NOMO-1 treated with DMSO at 0.1 percent for 48 hours (cell line): ENCODE results near the gene ADSS1.

Experiments used
- DNase-seq: peaks from one replicate; lab custom pipeline; 2025; ENCODE audit not compliant: unreplicated experiment; lab: John Stamatoyannopoulos, UW

The ADSS1 gene

DNA sequence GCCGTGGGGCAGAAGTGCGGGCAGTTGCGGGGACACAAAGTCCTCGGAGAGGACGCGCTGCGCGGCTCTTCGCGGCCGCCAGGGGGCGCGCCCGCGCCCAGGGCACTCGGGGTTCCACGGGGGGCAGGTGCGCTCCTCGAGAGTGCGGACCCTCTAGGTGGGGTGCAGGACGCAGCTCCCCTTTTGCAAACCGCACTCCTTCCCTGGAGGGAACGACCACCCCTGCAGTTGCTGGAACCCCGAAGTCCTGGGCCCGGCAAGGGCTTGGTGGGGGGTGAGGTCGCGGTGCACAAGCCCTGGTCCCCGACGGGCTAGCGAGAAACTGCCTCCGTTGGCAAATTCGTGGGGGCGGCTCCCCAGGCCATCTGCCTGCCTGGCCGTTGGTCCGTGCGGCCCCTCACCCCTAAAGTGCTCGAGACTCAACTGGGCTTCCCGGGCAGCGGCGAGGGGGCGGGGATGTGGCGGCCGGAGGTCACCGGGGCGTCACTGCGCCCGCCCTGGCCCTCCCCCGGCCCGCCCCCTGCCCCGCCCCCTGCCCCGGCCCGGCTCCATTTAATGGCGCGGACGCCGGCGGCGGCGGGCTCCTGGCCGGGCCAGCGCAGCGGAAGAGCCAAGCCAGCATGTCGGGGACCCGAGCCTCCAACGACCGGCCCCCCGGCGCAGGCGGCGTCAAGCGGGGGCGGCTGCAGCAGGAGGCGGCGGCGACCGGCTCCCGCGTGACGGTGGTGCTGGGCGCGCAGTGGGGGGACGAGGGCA is at the start of gene ADSS1:
Gene ADSS1 (plus strand): TSS at position 579 of the 756 bp plus-strand sequence. CDS start 42 bp downstream, at position 621.
- DNase-seq = peak; percentile 32

DNA sequence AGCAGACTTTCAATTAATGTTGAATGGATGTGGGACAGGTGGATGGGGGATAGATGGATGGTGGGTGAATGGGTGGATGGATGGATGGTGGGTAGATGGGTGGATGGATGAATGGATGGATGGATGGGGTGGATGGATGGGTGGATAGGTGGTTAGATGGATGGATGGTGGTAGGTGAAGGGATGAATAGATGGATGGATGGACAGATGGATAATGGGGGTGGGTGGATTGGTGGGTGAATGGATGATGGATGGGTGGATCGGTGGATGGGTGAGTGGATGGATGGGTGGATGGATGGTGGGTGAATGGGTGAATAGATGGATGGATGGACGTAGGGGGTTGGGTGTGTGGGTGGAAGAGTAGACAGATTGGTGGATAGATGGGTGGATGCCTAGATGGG is 48.6 kb upstream of the ADSS1 start:
- no peak for DNase-seq

DNA sequence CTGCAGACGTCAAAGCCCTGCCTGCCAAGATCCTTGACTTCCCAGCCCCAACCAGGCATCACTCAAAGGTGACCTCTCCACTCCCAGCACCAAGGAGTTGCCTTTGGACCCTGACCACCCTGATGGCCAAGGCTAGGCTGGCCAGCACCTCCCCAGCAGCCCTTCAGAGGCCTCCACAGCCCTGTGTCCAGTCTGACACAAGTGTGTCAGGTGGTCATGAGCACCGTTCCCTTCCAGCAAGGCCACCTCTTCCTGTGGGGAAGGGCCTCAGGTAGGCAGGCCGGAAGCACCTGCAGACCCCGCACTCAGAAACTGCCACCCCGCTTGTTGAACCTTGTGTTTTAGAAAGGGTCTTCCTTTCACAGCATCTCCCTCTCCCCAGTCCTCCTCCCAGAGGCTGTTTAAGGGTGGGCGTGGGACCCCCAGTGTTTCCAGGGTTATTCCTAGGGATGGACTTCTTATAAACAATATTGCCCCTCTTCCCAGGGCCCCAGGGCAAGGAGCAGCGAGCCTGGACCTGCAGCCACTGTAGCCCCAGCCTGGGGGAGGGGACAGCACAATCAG is 47.8 kb upstream of the ADSS1 start:
- no peak for DNase-seq

DNA sequence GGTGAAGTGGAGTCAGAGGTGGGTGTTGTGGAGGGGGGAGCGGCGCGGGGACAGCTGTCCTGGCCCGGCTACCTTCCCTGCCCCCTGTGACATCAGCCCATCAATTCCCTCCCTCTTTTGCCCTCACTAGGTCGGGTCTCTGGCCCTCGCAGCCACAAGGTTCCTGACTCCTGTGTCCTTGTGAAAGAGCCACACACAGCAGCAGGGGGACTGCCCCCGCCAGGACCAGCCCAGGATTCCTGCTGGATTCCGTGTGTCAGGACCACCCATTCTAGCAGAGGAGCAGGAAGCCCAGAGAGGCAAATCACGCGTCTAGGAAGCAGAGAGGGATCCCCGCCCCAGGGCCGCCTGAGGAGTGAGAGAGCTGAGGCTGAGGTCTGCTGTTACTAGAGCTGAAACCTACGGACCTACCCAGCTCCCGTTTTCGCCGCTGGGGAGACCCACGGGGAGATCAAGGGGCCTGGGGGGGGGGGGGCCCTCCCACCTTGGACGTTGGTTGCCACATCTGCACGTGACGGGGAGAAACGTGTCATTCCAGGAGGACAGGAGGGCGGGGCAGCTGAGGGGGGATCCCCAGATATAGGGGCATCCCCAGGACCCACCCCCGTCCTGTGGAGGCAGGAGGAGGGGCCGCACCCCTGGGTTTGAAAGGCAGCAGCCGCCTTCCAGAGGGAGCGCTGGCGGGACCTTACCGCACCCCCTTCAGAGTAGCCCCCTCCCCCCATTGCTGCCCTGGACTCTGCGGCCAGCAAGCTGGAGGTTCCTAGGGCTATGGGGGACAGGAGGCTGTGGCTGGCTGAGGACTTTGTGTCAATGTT is 47.1 kb upstream of the ADSS1 start:
- no peak for DNase-seq

DNA sequence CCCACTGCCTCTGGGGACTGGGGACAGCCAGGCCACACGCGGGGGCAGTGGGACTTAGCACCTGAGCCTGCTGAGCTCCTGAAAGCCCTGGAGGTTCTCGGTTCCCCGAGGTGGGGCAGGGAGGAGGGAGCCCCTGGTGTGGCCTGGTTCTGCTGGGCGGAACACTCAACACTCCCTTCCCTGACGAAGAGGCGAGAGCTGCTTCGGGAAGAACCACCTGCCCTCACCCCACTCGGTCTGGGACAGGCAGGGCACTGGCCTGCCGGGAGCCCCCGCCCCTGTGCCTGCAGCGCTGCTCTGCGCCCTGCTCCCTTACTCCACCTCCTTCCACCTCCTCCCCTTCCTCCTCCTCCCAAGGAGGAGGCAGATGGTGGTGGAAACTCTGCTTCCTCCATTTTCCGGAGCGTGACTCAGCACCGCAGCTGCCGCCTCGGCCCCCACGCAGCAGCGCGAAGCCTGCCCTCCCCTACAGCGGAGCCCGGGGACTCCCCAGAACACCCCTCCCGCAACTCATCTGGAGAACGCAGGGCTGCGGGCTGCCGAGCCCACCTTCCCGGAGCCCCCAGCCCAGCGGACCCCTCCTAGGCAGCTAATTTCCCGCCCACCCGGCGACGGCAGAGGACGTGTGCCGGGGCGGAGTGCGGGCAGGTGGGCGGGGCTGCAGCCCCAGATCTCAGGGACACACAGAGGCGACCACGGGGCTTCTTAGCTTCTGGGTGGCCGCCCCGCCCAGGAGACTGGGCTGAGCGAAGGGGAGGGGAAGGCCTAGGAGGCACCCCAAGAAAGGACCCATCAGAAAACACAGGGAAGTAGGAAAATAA is 46.3 kb upstream of the ADSS1 start:
- peak; percentile 81 for DNase-seq

DNA sequence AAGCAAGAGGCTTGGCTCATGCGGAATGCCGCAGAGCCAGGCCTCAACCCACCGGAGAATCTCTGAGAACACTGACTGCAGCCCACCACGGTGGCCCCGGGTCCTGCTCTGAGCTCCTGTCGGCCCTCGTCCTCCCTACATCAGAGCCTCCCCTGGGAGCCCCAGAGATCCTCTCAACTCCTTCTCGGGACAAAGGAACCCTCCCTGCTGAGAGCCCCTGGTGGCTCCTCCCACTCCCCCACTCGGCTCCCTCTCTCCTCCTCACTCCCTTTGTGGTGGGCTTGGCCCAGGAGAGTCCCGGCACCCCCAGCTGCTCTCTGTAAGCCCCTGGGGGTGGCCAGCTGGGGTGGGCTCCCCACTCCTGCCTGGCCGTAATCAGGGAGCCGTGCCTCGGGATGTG is 45.7 kb upstream of the ADSS1 start:
- no peak for DNase-seq

DNA sequence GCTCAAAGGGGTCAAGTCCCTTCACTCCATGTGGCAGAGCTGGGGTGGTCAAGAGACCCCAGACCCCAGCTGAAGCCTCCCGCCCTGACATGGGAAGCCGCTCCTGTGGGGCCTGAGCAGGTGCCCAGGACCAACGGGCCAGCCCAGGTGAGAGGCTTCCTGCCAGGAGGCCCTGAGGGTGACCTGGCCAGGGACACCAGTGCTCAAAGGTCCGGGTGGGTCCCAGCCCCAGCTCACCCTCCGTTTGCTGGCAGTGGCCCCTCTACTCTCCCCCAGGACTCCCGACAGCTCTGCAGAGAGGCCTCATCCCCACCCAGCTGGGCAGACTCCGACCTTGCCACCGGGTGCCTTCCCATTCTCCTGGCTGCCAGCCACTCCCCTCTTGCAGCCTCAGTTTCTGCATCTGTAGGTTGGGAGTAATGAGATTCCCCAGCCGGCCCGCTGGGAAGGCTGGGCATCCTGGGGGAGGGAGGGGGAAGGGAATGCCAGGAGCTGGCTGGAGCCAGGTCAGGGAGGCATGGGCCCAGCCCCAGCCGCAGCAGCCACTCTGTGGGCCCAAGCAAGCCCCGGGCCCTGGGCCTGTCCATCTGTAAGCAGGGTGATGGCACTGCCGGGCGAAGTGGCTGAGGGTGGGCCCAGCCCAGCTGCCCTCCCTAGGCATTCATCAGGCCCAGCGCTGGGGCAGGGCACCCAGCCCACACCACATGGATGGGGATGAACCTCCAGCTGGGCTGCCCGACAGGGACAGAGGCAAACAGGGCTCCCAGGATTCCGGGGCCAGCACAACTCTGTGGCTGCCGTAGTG is 44.9 kb upstream of the ADSS1 start:
- DNase-seq = no peak

DNA sequence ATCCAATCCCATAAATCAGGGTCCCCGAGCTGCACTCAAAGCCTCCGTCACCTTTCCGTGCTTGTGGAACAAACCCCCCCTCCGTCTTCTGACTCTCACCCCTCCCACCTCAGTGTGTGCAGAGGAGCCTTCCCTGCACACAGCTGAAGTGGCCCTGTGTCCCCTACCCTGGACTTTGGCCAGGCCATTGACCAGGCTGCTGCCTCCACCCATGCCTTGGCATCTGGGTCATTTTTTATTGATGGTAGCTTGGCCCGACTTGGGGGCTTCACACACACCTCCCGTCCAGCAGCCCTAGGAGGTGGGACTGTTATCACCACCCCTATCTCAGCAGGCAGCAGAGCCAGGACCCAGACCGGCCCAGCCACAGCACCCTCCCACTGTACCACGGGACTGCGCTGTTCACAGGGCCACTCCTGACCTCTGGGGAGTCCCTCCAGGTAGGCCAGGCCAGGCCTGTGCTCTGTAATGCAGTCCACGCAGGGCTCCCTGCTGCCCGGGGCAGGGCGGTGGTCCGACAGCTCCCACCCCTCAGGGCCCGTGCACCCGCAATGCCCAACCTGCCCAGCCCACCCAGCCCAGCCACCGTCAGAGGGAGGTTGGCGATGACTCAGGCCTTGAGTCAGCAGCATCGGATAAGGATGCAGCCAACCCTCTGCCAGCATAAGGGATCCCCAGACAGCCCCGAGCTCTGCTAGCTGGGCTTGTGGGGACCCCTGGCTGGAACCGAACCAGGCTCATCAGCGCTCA is 43.8 kb upstream of the ADSS1 start:
- no peak for DNase-seq

DNA sequence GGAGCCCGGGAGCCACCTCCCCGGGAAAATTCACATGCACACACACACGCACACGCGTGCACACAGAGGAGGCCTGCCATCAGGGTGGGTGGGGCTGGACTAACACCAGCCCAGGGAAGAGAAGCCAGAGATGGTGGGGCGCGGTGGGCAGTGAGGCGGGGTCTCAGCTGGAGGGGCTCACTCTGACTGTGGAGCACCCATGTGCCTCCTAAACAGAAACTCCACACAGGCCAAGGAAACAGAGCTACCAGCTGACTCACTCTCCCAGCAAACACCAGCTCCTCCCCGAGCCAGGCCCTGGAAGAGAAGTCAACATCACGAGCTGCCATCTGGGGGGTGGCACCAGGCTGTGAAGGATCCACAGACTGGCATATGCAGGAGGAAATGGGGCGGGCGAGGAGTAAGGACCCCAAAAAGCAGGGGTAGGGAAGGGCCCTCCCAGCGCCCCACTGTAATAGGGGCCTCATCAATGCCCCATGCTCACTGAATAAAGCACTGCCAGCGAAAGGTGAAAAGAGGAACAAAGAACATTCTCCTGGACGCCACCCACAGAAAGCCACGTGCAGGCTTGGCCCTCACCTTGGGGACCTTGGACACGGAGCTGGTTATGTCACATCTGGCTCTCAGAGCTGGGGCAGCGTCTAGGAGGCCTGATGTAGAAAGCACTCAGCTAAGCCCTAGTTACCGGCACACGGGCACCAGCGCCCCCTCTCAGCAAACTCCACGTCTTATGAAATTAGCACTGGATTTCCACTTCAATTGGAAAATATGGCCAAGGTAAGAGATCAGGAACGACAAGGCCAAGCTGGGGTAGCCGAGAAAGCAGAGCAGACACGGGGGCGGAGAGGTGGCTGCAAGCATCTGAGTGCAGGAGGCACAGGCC is 43.0 kb upstream of the ADSS1 start:
- peak; percentile 41 for DNase-seq

DNA sequence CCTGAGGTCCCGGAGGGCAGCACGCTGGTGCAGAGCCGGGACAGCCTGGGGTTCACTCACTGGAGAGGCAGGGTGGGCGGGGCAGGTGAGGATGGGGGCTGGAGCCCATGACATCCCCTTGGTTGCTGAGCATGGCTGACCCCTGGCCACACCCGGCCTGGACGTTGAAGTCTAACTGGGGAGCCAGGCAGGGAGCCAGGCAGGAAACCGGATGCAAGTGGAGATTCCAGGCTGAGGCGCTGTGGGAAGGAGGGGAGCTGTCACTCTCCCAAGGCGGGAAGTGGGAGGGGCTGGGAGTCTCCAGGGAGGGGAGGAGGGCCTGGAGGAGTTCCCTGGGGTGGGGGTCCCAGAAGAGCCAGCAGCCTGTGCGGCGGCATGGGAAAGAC is 42.3 kb upstream of the ADSS1 start:
- no peak for DNase-seq

DNA sequence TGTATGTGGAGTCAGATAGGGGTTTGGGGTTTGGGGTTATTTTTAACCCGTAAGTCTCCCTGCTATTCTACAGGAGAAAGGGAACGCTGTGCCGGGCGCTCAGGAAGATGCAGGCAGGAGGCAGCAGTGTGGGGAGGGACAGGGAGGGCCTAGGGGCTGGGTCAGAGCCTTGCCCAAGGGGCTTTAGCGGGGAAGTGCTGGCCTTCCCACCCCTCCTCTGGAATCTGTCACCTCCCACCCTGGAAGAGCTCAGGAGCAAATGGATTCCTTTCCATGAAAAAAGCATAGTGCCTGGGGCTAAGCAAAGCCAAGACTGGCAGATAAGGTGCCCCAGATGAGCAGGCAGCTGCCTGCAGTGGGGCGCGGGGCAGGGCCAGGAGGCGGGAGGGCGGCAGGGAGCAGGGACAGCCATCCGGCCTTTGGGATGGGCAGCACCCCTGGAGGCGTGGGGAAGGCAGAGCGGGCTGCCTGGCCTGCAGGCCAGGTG is 41.9 kb upstream of the ADSS1 start:
- no peak for DNase-seq

DNA sequence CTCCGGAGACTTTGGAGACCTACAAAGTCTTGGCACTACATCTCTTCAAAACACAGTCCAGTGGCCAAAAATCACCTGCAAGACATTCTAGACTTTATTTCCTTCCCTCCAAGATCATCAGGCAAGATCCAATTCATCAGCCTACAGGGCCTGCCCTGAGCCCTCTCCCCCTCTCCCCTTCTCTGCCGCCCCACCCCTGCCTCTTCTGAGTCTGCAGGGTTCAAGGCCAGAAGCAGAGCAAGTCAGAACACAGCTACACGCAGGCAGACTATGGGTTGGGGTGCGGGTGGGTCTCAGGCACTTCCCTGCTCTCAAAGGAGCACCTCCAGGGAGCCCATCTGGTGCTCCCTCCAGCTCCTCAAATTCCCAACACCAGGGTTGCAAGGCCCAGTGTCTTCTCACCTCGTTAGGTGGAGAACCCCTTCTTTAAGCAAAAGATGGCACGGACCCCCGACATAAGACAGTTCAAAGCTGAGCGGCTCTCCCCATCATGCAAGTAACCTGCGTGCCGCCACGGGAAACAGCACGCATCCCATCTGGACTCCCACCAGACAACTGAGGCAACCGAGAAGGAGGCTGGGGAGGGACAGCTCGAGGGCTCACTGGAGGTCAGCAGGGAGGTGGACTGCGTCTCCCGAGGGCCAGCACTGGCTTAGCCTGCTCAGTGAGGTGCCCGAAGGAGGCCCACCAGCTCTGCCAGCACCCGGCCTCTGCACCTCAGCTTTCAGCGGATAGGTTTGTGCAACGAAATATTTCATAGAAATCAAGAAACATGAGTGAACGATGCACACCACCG is 40.2 kb upstream of the ADSS1 start:
- DNase-seq = no peak

DNA sequence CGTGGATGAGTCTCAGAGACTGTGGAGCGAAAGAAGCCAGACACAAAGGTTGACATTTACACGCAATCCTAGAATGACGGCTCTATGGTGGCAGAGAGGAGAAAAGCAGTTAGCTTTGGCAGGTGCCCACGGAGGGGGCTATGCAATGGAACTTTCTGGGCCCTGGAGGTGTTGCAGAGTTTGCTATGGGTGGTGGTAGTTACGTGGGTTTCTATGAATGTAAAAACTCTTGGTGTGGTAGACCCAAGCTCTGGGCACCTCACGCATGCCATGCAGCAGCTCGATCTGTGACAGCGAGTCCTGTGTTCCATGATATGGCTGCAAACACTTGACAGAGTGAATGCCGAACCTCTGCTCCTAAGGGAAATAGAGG is 39.6 kb upstream of the ADSS1 start:
- DNase-seq = no peak

DNA sequence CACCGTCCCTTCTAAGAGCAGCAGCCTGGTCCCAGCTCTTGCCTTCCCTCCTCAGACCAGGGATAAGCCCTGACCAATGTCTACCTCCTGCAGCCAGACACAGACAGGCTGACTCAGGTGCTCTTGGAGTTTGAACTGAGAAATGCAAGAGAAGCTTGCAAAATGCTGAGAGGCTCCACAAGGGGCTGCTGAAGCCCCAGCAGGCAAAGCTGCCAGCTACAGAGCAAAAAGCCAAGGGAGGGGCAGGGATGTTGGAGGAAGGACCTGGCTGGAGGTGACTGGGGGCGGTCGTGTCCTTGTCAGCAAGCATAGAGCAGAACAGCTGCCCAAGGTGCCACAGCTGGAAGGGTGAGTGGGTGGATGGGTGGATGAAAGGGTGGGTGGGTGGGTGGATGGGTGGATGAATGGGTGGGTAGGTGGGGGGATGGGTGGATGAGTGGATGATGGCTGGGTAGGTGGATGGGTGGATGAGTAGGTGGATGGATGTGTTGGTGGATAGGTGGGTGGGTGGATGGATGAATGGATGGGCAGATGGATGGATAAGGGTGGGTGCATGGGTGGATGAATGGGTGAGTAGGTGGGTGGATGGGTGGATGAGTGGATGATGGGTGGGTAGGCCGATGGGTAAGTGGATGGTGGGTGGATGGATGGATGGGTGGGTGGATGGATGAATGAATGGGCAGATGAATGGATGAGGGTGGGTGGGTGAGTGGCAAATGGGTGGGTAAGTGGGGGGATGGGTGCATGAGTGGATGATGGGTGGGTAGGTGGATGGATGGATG is 38.6 kb upstream of the ADSS1 start:
- no peak for DNase-seq

DNA sequence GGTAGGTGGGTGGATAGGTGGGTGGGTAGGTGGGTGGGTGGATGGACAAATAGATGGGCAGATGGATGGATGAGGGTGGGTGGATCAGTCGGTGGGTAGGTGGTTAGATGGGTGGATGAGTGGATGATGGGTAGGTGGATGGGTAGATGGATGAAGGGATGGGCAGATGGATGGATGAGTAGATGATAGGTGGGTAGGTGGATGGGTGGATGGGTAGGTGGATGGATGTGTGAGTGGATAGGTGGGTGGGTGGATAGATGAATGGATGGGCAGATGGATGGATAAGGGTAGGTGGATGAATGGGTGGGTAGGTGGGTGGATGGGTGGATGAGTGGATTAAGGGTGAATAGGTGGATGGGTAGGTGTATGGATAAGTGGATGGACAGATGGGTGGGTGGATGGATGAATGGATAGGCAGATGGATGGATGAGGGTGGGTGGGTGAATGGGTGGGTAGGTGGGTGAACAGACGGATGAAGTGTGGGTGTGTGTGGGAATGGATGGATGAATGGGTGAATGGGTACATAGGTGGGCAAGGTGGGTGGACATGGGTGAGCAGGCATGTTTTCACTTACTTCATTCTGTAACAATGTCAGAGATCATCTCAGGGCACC is 37.9 kb upstream of the ADSS1 start:
- no peak for DNase-seq

DNA sequence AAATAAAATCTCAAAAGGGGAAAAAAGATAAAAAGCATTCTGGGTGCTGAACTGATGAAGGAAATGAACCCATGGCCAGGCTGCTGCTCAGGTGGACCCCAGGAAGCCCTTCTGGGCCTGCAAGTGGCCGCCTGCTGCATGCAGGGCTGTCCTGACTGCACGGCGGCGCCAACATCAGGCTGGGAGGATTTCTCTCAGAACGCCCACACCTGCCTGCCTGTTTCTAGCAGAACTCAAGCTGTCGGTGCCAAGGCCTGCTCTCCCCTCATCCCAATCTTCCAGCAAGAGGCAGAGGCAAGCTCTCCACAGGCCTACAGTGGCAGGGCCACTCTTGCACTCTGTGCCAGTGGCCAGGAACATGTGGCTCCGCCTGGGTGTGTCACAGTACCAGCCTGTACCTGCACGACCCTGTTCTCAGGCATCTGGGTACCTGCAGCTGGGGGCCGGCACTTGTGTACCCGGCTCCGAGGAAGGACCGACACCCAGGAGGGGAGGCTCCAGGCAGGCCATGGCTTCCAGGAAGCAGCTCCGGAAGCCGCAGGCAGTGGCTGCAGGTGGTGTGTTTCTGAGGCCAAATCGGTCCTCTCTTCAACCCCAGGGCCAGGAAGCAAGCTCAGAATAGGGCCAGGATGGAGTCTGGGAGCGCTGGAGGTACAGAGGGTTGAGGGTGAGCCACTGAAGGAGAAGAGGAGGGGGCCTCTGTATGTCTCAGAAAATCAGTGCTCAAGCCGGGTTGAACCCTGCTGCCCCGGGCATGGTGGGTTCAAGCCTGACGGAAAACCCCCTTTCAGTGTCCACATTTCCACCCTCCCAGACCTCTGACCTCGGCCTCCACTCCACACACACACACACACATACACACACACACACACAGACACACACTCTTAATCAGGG is 37.2 kb upstream of the ADSS1 start:
- no peak for DNase-seq
